ENCODE results near the gene TIMM21.

- TF ChIP-seq CTCF (IDR thresholded peaks at IDR 0.05; ENCODE audit: poor library complexity, severe bottlenecking) (no peak), RAD21 (conservative IDR thresholded peaks at IDR 0.05) (no peak), POLR2AphosphoS5 (IDR thresholded peaks at IDR 0.05) (no peak), TAF1 (IDR thresholded peaks at IDR 0.05; ENCODE audit: low read depth) (no peak), EP300 (conservative IDR thresholded peaks at IDR 0.05; ENCODE audit: poor library complexity, severe bottlenecking) (no peak), REST (IDR thresholded peaks at IDR 0.05; ENCODE audit: borderline replicate concordance) (no peak), SMC3 (conservative IDR thresholded peaks at IDR 0.05; ENCODE audit: poor library complexity) (no peak), EZH2 (IDR thresholded peaks at IDR 0.05; ENCODE audit: borderline replicate concordance, insufficient read depth, low read length, poor library complexity, severe bottlenecking) (no peak)
Measured at GRCh38 chr18:74184875-74185274, 36.6 kb downstream of the TIMM21 start.

All from neural cell (in vitro differentiated cells).